ENCODE results near the gene ACTN1. TPM values are rescaled to one million over a fixed set of nuclear protein-coding genes. Genes with fewer than 3 reads are reported as not detected.

Gene ACTN1
- total and polyA plus RNA-seq, 2 of the 8 experiments (the other 6 are each of a cell fraction or from before 2014, with no cell fraction given), result 236 to 262 TPM

- no peak for TF ChIP-seq USF2 (IDR thresholded peaks at IDR 0.05; ENCODE audit: low read length)
- TF ChIP-seq GABPA (IDR thresholded peaks at IDR 0.05; ENCODE audit: borderline replicate concordance, insufficient read depth, low read length), result no peak
- TF ChIP-seq SIRT6 (IDR thresholded peaks at IDR 0.05; ENCODE audit: low read length), result no peak
- TF ChIP-seq, protein P1, sequence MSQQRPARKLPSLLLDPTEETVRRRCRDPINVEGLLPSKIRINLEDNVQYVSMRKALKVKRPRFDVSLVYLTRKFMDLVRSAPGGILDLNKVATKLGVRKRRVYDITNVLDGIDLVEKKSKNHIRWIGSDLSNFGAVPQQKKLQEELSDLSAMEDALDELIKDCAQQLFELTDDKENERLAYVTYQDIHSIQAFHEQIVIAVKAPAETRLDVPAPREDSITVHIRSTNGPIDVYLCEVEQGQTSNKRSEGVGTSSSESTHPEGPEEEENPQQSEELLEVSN (IDR thresholded peaks at IDR 0.05), result no peak
- TF ChIP-seq SIN3A (conservative IDR thresholded peaks at IDR 0.05 in 1 of 2, IDR thresholded peaks at IDR 0.05 in 1 of 2; ENCODE audit: low read depth in 1 of 2, low read length in 2 of 2), result no peak
These were observed 39.8 kb downstream of the ACTN1 start (continued) for GRCh38 chr14:68939181-68939892.

Measured in H1 (cell line).